HG02885 (cell line): ENCODE data around the gene ZNF761.
"Not testable (repeated sequence)": the region's sequence is repeated elsewhere in the genome, so short reads cannot be mapped to it uniquely, and the experiment has no call there.

Experiments used
- ATAC-seq: cut with Tn5 transposase; IDR thresholded peaks from one replicate; pipeline ENCODE4 v1.9.1; 2021; ENCODE audit warnings: mild to moderate bottlenecking; ENCODE audit not compliant: unreplicated experiment, poor library complexity

Gene ZNF761

DNA sequence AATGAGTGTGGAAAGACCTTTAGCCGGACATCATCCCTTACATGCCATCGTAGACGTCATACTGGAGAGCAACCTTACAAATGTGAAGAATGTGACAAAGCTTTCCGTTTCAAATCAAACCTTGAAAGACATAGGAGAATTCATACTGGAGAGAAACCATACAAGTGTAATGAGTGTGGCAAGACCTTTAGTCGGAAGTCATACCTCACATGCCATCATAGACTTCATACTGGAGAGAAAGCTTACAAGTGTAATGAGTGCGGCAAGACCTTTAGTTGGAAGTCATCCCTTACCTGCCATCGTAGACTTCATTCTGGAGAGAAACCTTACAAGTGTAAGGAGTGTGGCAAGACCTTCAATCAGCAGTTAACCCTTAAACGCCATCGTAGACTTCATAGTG lies 24.0 kb downstream of the ZNF761 start:
- no peak for ATAC-seq

DNA sequence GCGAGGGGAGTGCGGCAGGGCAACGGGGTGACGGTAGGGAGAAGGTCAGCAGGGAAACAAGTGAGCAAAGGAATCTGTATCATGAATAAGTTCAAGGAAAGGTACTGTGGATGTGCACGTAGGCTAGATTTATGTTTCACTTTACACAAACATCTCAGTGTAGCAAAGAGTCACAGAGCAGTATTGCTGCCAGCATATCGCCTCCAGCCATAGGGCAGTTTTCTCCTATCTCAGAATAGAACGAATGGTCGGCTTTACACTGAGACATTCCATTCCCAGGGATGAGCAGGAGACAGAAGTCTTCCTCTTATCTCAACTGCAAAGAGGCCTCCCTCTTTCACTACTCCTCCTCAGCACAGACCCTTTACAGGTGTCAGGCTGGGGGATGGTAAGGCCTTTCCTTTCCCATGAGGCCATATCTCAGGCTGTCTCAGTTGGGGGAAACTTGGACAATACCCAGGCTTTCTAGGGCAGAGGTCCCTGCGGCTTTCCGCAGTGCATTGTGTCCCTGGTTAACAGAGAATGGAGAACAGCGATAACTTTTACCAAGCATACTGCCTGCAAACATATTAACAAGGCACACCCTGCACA lies 28.4 kb downstream of the ZNF761 start:
- not testable (repeated sequence) for ATAC-seq

DNA sequence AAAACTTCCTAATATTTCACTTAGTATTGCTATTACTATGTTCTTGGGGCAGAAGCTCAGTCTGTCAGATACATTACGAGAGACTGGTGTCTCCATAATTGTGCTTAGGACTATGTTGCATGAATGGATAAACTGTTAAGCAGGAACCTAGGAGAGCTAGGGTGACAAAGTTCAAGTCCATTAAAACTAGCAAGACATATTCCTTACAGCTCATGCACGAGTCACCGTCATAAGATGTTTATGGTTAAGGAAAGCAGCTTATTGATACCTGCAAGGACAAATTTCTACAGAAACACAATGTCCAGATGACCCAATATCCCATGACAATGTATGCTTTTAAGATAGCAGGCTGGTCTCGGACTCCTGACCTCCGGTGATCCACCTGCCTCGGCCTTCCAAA lies 30.1 kb downstream of the ZNF761 start:
- ATAC-seq = no peak

DNA sequence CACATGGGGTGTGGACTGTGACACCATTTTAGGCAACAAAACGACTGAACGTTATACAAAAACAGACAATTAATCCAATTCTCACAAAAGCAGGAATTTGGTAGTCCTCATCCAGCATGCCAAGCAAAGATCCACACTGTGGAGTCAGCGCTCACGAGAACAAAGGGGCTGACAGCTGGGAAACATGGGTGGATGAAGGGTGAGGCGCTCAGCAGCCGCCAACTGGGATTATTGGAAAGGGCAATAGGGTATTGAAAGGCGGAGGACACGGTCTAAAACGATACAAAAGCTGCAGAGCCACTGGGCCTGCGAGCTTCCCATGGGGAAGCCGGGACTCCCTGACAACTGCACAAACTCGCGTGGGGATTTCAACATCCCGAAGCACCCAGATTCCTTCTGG lies 31.1 kb downstream of the ZNF761 start:
- ATAC-seq = no peak

DNA sequence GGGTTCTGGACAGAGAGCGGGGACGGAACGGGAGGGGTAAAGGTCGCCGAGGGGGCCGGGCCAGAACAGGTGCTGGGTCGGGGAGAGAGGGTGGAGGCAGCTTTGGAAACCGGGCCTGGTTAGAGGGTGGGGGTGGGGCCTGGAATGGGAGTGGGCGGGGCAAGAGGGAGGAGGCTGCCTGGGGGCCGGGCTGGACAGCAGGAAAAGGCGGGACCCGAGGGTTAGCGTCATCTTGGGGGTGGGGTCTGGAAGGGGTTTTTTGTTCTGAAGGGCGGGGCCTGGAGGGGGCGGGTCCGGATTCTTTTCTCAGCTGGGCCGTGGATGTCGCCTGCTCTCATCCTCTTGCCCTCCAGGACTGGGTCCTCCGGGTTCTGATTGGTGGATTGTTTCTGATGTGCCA lies 31.5 kb downstream of the ZNF761 start:
- no peak for ATAC-seq

DNA sequence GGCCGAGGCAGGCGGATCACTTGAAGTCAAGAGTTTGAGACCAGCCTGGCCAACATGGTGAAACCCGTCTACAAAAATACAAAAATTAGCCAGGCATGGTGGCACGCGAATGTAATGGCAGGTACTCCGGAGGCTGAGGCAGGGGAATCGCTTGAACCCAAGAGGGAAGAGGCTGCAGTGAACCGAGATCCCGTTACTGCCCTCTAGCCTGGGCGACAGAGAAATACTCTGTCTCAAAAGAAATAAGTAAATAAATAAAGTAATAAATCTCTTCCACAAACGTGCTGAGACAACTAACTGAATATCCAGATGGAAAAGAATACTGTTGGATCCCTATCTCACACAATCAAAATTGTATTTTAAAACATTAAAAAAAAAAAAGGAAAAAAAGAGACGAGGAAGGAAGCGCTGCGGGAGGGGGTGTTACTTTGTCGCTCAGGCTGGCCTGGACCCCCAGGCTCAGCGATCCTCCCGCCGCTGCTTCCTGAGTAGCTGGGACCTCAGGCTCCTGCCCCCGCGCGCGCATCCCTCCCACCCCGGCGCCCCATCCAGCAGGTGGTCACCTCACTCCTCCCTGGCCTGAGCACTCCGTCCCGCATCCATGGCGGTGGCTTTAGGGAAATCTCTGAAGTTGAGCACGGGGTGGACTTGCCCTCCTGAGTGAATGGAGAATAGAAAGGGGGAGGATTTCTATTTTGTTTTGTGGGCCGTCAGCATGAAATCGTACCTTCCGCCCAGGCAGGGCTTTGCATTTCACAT lies 35.1 kb downstream of the ZNF761 start:
- ATAC-seq = no peak

DNA sequence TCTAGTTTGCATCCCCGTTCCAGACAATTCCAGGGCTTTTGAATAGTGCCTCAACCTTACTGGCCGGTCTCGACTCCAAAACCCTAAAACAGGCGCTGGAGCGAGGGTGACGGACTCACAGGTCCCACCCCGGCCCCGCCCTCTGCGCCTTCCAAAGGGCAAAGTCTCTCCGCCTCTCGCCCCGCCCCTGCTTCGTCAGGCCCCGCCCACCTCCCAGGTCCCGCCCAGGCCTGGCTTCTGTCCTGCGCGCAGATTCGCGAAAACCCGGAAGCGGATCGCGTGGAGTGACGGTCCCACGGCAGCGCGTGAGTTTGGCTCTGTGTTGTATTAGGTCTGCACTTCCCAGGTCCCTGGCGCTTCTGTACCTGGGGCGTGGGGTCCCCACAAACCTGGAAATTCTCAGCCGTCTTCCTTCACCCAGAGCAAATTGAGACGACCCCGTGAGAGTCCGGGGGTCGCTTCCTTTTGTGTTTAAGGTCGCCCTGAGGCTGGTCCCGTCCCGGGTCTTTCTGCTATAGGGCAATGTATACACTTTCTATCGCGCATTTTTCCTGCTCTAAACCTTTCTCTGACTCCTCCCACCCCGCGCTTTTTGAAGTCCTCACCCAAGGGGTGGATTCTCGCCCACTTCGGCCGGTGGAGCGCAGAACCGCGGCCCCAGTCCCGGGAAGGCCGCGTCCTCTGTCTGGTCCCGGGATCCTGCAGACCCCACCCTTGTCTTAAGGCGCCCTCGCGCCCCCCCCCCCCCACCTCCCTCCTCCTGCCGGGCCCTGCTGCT lies 35.9 kb downstream of the ZNF761 start, which contains the start of gene ZNF813:
Gene ZNF813, plus strand, starts transcription at position 249 of the 778 bp plus-strand sequence. CDS start 16,090 bp downstream, outside the sequence.
- peak; percentile 75 for ATAC-seq

DNA sequence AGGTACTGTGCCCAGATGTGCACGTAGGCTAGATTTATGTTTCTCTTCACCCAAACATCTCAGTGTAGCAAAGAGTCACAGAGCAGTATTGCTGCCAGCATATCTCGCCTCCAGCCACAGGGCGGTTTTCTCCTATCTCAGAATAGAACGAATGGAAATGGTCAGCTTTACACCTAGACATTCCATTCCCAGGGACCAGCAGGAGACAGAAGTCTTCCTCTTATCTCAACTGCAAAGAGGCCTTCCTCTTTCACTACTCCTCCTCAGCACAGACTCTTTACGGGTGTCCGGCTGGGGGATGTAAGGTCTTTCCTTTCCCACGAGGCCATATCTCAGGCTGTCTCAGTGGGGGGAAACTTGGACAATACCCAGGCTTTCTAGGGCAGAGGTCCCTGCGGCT lies 36.8 kb downstream of the ZNF761 start:
- not testable (repeated sequence) for ATAC-seq

DNA sequence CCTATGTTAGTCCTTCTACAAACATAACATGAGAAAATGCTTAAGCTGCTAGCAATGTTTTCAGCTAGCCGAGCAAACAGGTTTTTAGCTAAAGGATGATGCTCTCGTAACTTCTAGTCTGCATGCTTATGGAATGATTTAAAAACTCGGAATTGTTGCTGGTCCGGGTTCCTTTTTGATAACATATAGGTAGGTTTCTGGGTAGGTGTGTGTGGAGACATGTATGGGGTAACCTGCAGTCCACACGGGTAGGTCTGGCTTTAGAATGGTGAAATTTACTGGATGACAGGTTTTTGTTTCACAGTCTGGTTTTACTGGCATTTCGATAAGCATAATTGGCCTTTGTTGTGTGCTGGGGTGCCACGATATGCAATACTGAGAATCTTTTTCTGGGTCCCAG lies 40.1 kb downstream of the ZNF761 start:
- no peak for ATAC-seq

DNA sequence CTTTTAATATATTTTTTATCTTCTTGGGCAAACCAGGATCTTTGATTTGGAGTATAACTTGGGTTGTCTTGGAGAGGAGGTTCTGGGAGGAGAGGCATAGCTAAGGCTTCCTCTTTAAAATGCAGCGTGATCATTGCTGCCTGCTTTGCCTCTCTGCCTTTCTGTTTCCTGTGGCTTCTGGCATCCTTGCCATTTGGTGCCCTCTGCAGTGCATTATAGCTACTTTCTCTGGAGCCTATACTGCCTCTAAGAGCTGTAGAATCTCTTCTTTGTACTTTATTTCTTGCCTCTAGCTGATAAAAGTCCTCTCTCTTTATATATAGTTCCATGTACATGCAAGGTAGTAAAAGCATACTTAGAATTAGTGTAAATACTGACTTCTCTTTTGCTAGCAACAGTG lies 43.0 kb downstream of the ZNF761 start:
- not testable (repeated sequence) for ATAC-seq

DNA sequence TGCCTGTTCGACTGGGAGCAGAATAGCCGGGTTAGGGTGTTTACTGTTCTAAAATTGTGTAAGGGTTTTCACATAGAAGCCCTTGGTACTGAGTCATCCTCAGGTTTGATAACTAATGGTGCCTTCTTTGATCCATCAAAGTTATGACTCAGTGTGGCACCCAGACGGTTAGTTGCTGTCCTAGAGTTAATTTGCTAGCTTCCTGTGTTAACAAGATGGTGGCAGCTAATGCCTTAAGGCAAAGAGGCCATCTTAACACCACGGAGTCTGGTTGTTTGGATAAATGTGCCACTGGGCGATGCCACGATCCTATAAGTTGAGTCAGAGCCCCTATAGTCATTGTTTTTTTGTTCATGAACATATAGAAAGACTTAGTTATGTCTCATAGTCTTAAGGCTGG lies 43.7 kb downstream of the ZNF761 start:
- ATAC-seq = not testable (repeated sequence)

DNA sequence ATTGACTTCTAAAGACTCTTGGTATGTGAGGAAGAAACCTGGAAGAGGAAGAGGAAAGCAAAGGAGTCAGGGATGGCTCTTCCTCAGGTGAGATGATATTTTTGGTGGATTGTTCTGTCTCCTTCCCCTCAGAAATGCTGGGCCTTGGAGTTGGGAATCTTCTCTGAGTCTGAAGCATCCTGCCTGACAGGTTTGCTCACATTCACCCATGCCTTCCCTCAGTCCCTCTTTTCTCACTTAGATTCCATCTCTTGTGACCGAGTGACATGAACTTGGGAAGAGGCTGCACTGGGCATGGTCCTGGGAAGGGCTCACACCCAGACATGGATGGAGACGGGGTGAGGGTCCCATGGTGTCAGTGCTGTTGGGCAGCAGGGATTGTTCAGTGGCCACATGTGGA lies 52.0 kb downstream of the ZNF761 start:
- ATAC-seq = not testable (repeated sequence)

DNA sequence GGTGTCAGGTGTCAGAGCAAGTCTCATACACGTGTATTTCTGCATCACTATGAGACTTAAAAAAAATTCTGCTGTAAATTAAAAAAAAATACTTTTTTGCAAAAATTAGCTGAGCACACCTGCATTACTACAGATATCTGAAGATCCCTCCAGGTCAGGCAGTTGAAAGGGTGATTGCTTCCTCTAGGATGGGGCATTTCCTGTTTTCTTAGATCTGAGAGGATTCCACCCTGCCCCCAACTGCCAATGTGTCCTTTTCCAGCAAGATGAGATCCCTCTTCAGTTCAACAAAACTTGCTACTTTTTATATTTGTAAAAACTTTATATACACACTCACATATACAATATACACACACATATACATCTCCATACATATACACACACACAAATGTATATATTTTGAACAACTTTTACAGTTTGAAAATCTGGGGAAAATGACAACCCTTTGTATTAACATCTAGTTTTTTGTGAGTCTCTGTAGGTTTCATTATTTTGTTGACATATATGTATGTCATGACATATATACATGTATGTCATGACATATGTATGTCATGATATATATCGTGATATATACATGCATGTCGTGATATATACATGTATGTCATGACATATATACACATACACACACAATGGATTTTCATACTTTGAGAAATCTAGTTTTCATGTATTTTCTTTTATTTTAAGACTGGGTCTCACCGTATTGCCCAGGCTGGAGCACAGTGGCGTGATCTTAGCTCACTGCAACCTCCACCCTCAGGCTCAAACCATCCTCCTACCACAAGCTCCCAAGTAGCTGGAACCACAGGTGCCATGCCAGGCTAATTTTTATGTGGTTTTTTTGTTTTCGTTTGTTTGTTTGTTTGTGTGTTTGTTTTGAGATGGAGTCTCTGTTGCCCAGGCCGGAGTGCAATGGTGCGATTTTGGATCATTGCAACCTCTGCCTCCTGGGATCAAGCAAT lies 53.5 kb downstream of the ZNF761 start:
- ATAC-seq = no peak

DNA sequence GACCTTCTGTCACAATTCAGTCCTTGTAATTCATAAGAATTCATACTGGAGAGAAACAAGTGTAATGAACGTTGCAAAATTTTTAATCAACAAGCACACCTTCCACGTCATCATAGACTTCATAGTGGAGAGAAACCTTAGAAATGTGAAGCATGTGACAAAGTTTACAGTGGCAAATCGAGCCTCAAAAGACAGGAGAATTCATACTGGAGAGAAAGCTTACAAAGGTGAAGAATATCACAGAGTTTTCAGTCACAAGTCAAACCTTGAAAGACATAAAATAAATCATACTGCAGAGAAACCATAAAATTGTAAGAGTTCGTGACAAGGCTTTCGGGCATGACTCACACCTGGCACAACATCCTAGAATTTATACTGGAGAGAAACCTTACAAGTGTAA lies 60.4 kb downstream of the ZNF761 start:
- ATAC-seq = no peak

DNA sequence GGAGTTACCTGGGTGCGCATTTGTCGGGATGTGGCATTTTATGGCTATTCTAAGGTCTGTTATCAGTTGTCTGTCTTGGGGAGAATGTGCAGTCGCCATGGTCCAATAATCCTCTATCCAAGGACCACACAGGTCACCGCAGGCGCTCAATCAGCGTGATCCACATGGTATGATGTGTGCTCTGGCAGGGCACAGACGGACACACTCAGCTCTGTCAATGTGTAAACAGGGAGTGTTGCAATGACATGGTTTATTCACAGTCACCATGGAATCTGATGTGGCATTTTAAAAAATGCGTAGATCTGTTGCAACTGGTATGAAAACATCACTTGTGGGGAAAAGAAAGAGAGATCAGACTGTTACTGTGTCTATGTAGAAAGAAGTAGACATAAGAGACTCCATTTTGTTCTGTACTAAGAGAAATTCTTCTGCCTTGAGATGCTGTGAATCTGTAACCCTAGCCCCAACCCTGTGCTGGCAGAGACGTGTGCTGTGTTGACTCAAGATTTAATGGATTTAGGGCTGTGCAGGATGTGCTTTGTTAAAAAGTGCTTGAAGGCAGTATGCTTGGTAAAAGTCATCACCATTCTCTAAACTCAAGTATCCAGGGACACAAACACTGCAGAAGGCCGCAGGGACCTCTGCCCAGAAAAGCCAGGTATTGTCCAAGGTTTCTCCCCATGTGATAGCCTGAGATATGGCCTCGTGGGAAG lies 65.7 kb downstream of the ZNF761 start:
- not testable (repeated sequence) for ATAC-seq

DNA sequence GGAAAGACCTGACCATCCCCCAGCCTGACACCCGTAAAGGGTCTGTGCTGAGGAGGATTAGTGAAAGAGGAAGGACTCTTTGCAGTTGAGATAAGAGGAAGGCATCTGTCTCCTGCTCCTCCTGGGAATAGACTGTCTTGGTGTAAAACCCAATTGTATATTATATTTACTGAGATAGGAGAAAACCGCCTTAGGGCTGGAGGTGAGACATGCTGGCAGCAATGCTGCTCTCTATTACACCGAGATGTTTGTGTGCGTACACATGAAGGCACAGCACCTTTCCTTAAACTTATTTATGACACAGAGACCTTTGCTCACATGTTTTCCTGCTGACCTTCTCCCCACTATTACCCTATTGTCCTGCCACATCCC lies 66.2 kb downstream of the ZNF761 start:
- not testable (repeated sequence) for ATAC-seq

DNA sequence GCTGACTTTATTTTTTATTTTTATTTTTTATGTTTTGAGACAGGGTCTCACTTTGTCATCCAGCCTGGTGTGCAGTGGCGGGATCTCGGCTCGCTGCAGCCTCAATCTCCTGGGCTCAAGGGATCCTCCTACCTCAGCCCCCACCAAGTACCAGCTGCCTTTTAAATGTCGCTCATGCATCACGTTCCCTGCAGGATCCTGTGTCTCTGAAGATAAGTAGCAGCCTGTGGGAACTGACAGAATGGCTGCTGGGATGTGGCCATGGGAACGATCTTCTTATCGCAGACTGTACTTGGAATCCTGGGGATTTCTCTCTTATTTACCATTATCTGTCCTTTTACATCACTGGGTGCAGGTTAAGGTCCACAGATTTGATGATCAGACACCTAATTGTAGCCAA lies 71.4 kb downstream of the ZNF761 start:
- ATAC-seq = not testable (repeated sequence)

DNA sequence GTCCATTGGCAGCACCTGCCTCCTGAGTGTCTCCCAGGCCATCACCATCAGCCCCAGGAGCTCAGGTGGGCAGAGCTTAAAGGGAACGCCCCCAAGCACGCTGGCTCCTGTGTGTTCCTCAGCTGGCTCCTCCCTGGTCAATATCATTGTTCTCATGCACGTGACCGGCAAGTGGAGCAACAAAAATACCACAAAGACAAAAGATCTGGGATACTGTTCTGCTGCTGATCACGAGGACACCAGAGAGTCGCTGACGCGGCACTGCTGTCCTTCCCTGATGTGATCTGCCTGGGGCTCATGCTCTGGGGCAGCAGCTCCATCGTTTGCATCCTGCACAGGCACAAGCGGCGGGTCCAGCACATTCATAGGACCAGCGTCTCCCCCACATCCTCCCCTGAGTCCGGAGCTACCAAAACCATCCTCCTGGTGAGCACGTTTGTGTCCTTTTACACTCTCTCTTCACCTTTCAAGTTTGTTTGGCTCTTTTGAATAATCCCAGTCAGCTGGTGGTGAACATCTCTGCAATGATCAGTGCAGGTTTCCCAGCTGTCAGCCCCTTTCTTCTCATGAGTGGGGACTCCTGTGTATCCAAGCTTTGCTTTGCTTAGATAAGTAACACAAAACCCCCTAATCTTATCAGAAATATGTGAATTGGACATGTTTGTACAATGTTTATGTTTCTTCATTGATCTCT lies 72.0 kb downstream of the ZNF761 start:
- ATAC-seq = not testable (repeated sequence)

DNA sequence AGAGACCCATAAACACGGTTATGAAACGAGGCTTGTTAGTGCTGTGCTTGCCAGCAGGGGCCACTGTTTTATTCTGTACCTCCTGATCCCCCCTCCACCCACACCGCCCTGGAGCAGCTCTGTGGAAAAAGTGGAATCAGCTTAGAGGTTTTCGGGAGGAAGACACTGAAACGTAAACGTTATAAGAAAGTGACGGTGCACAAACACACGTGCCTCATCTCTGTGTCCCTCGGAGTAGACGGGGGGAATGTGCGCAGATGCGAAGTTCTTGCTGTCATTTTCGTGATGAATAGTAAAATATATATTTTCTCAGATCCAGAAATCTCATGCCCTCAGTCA lies 72.5 kb downstream of the ZNF761 start:
- not testable (repeated sequence) for ATAC-seq
